B cell (primary cell): ENCODE results near the gene ANKRD31. TPM values are rescaled to one million over a fixed set of nuclear protein-coding genes. Genes with fewer than 3 reads are reported as not detected.

Experiments
- ATAC-seq: fragments of 200-7000 bp; cut with Tn5 transposase; one replicate; pipeline ENCODE4 v1.10.0; 2021; ENCODE audit warnings: low read depth, mild to moderate bottlenecking, moderate number of reproducible peaks, moderate library complexity
- CTCF ChIA-PET: fragments of 350-600 bp; sonication (Branson Sonifier 250); formaldehyde crosslinking; loops from one replicate; lab custom pipeline; 2021; ENCODE audit warnings: antibody characterized with exemption, inconsistent platforms; lab: Charles Lee
- POLR2A ChIA-PET: fragments of 350-600 bp; sonication (Branson Sonifier 250); formaldehyde crosslinking; loops from one replicate; lab custom pipeline; 2021; ENCODE audit warnings: antibody characterized with exemption; lab: Charles Lee
- DNase-seq: peaks from one replicate; pipeline ENCODE4 v3.0.0; 2013
- H2AFZ ChIP-seq: 2 replicates; pipeline ENCODE4 v1.6.1; 2012; ENCODE audit warnings: mild to moderate bottlenecking, low read depth, low read length; ENCODE audit not compliant: insufficient read depth, poor library complexity, severe bottlenecking
- H3K27ac ChIP-seq, 2 donors: 1 replicate in 1 of 2; 2 replicates in 1 of 2; pipeline ENCODE4 v1.5.1; 2012 to 2013; ENCODE audit warnings: low read length in 2 of 2, mild to moderate bottlenecking in 2 of 2, moderate library complexity in 1 of 2
- H3K27me3 ChIP-seq, 4 experiments: fragments of 200-600 bp in 1 of 4; sonication (generic) in 1 of 4; replicated peaks in 1 of 4; 1 replicate in 2 of 4; 2 replicates in 2 of 4; pipeline versions ENCODE4 v1.6.1 to v1.7.0; 2013 to 2016; ENCODE audit warnings: low read length in 3 of 4, mild to moderate bottlenecking in 2 of 4, mixed read lengths in 1 of 4, moderate library complexity in 1 of 4; ENCODE audit not compliant: insufficient read depth in 4 of 4, control insufficient read depth in 3 of 4; ENCODE audit errors: control extremely low read depth in 1 of 4
- H3K36me3 ChIP-seq, 2 experiments: replicated peaks in 1 of 2; 1 replicate in 1 of 2; 2 replicates in 1 of 2; pipeline versions ENCODE4 v1.6.1 to v1.7.1; 2013; ENCODE audit warnings: low read length in 1 of 2; ENCODE audit not compliant: insufficient read depth in 2 of 2, control insufficient read depth in 1 of 2; ENCODE audit errors: control extremely low read depth in 1 of 2, extremely low read depth in 1 of 2
- H3K4me1 ChIP-seq, 2 donors: fragments of 200-600 bp in 1 of 2; sonication (generic) in 1 of 2; 1 replicate in 1 of 2; 2 replicates in 1 of 2; pipeline versions ENCODE4 v1.5.1 to v1.6.1; 2013 to 2017; ENCODE audit warnings: low read length in 2 of 2; ENCODE audit not compliant: control insufficient read depth in 2 of 2, insufficient read depth in 2 of 2
- H3K4me2 ChIP-seq: replicated peaks from 2 replicates; pipeline ENCODE3; 2012; ENCODE audit warnings: mild to moderate bottlenecking, low read depth, low read length; ENCODE audit not compliant: poor library complexity, severe bottlenecking
- H3K4me3 ChIP-seq, 5 experiments: fragments of 200-600 bp in 1 of 5; sonication (generic) in 1 of 5; 1 replicate in 3 of 5; 2 replicates in 2 of 5; pipeline versions ENCODE4 v1.5.1 to v1.7.0; 2011 to 2016; ENCODE audit warnings: low read length in 4 of 5, mild to moderate bottlenecking in 4 of 5, low read depth in 2 of 5, control low read depth in 1 of 5, moderate library complexity in 1 of 5; ENCODE audit not compliant: insufficient read depth in 1 of 5; ENCODE audit errors: control extremely low read depth in 1 of 5, extremely low read depth in 1 of 5
- H3K79me2 ChIP-seq: fragments of 200-600 bp; sonication (generic); one replicate; pipeline ENCODE4 v1.6.0; 2016; ENCODE audit warnings: low read length; ENCODE audit not compliant: control insufficient read depth, insufficient read depth
- H3K9ac ChIP-seq: fragments of 200-600 bp; sonication (generic); 2 replicates; pipeline ENCODE4 v1.6.1; 2017; ENCODE audit warnings: mild to moderate bottlenecking, low read length, moderate library complexity
- H3K9me3 ChIP-seq, 3 donors: one replicate each; pipeline versions ENCODE4 v1.6.1 to v1.7.1; 2013; ENCODE audit warnings: low read length in 2 of 3; ENCODE audit not compliant: control insufficient read depth in 2 of 3, insufficient read depth in 1 of 3; ENCODE audit errors: control extremely low read depth in 1 of 3
- H4K20me1 ChIP-seq: 2 replicates; pipeline ENCODE4 v1.6.0; 2012; ENCODE audit warnings: mild to moderate bottlenecking, low read length; ENCODE audit not compliant: insufficient read depth, control insufficient read depth, poor library complexity, severe bottlenecking
- H3K27ac Mint-ChIP-seq: one replicate; pipeline ENCODE4 v1.8.0; 2021; ENCODE audit warnings: mixed read lengths
- H3K27me3 Mint-ChIP-seq: one replicate; pipeline ENCODE4 v1.8.0; 2021; ENCODE audit warnings: mixed read lengths
- H3K4me1 Mint-ChIP-seq: one replicate; pipeline ENCODE4 v1.8.0; 2021; ENCODE audit warnings: mixed read lengths
- H3K4me3 Mint-ChIP-seq: one replicate; pipeline ENCODE4 v1.8.0; 2021; ENCODE audit warnings: mixed read lengths
- H3K9me3 Mint-ChIP-seq: one replicate; pipeline ENCODE4 v1.8.0; 2022; ENCODE audit warnings: mixed read lengths; ENCODE audit not compliant: insufficient read depth
- EZH2 ChIP-seq: IDR thresholded peaks from 2 replicates; pipeline ENCODE4 v1.6.1; 2012; ENCODE audit warnings: borderline replicate concordance, low read depth, mild to moderate bottlenecking, moderate library complexity, low read length; ENCODE audit not compliant: insufficient read depth, poor library complexity, severe bottlenecking
- WGBS: methylation state at CpG from one replicate; pipeline ENCODE4 v1.1.5; 2013; ENCODE audit warnings: missing lambda C conversion rate; ENCODE audit not compliant: insufficient coverage; 5-methylcytosine and 5-hydroxymethylcytosine counted together
- intact Hi-C: fragments of 100-400 bp; cut with micrococcal nuclease; formaldehyde crosslinking; loops from one replicate; pipeline ENCODE4 v1.10.0; 2022
- polyA plus RNA-seq: library from polyadenylated mRNA; depleted of rRNA; stranded (reverse); fragments of >200 nt; gene quantifications from 2 replicates; pipeline ENCODE4 v1.2.3, GENCODE V29; 2012
- total RNA-seq, 2 donors: library from RNA; stranded (reverse); fragments of 120-200 nt in 1 of 2; gene quantifications; 1 replicate in 1 of 2; 2 replicates in 1 of 2; pipeline versions ENCODE4 v1.2.3 to v1.2.4, GENCODE V29; 2013 to 2022
- TF ChIP-seq, protein P1 (sequence below): fragments of 200-600 bp; IDR thresholded peaks from one replicate; pipeline ENCODE4 v1.8.0; 2022; ENCODE audit warnings: antibody characterized with exemption, mild to moderate bottlenecking

ANKRD31 gene
- total and polyA plus RNA-seq, 2 donors (not counting 1 experiment from before 2014, with no cell fraction given) = 0.06 to 0.10 TPM

DNA sequence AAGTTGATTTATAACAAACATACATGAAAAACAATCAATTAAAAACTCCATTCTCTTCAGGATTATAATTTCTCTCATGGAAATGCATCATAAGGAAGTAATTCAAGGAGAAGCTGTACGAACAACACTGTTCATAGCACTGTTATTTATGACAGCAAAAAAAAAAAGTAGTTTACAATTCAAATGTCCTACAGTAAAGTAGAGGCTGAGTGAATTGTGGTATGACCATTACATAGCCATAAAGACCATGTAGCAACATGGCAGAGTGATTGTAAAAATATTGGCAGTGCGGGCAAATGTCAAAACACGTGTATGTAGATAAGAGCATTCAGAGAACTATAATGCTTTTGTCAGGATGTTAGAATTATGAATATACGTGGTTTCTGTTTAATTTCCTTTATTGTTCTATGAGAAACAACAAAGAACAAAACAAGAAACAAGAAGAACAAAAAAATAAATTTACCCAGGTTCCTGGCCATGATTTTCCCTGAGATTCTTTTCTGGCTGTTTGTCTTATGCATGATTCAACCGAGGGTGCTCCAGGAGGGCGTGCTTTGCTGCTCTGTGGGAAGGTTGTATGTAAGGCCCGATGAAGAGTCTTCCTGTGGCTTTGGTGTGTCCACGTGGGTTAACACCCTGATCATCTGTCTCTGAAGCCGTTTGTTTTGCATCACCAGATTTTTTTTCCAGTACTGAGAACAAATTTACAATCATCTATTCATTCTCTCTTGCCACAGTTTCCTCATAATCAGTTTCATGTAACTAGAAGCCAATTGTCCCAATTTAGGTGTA is 213.1 kb downstream of the ANKRD31 start:
- Histone ChIP-seq H3K9me3 (no peaks in the 10 kb centered on the region), H3K36me3 (no peaks in the 10 kb centered on the region), H3K4me3 (no peak overlapping the region), H4K20me1 (no peaks in the 10 kb centered on the region), H3K27ac (no peak overlapping the region), H3K27me3 (no peaks in the 10 kb centered on the region), H3K9ac (no peak overlapping the region), H3K79me2 (no peaks in the 10 kb centered on the region), H3K4me1 (no peaks in the 10 kb centered on the region), H2AFZ (no peak overlapping the region), H3K4me2 (no peak overlapping the region)
- intact Hi-C loops = no loop called here
- peaks cover 23% of the 10 kb centered on the region for H3K27me3 Mint-ChIP-seq
- TF ChIP-seq EZH2 = no peak
- TF ChIP-seq, protein P1, sequence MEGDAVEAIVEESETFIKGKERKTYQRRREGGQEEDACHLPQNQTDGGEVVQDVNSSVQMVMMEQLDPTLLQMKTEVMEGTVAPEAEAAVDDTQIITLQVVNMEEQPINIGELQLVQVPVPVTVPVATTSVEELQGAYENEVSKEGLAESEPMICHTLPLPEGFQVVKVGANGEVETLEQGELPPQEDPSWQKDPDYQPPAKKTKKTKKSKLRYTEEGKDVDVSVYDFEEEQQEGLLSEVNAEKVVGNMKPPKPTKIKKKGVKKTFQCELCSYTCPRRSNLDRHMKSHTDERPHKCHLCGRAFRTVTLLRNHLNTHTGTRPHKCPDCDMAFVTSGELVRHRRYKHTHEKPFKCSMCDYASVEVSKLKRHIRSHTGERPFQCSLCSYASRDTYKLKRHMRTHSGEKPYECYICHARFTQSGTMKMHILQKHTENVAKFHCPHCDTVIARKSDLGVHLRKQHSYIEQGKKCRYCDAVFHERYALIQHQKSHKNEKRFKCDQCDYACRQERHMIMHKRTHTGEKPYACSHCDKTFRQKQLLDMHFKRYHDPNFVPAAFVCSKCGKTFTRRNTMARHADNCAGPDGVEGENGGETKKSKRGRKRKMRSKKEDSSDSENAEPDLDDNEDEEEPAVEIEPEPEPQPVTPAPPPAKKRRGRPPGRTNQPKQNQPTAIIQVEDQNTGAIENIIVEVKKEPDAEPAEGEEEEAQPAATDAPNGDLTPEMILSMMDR = no peak
- 85% methylated on average over 3 of the region's 9 CpGs for WGBS
- H3K27ac Mint-ChIP-seq = no peak overlapping the region
- ChIA-PET POLR2A (no interaction called here), CTCF (no interaction called here)
- no peaks in the 10 kb centered on the region for H3K9me3 Mint-ChIP-seq
- H3K4me1 Mint-ChIP-seq = no peaks in the 10 kb centered on the region
- DNase-seq (no peak), ATAC-seq (no peak)
- no peak overlapping the region for H3K4me3 Mint-ChIP-seq

- ATAC-seq (no peak), DNase-seq (no peak)
- H3K9me3 Mint-ChIP-seq = no peaks in the 10 kb centered on the region
- peaks cover 20% of the 10 kb centered on the region for H3K27me3 Mint-ChIP-seq
- no peaks in the 10 kb centered on the region for H3K4me1 Mint-ChIP-seq
- no CpG with 5 or more reads among the region's 4 CpGs for WGBS
- Histone ChIP-seq H4K20me1 (no peaks in the 10 kb centered on the region), H3K4me2 (no peak overlapping the region), H3K79me2 (no peaks in the 10 kb centered on the region), H3K36me3 (no peaks in the 10 kb centered on the region), H3K4me1 (no peaks in the 10 kb centered on the region), H3K27ac (no peak overlapping the region), H3K9me3 (no peaks in the 10 kb centered on the region), H3K27me3 (no peaks in the 10 kb centered on the region), H2AFZ (no peak overlapping the region), H3K9ac (no peak overlapping the region), H3K4me3 (no peak overlapping the region)
- TF ChIP-seq, protein P1 = no peak
- TF ChIP-seq EZH2 = no peak
- ChIA-PET CTCF (no interaction called here), POLR2A (no interaction called here)
- intact Hi-C loops = no loop called here
- no peak overlapping the region for H3K4me3 Mint-ChIP-seq
- H3K27ac Mint-ChIP-seq = no peak overlapping the region
Measured at GRCh38 chr5:75021800-75022199, 214.9 kb downstream of the ANKRD31 start.
